Endothelial cell (in vitro differentiated cells): ENCODE results near the gene KIAA1958. TPM values are rescaled to one million over a fixed set of nuclear protein-coding genes. Genes with fewer than 3 reads are reported as not detected.

Experiments used
- DNase-seq: peaks from one replicate; pipeline ENCODE4 v3.0.0; 2021; ENCODE audit warnings: low spot score
- H3K27ac Mint-ChIP-seq: one replicate; pipeline ENCODE4 v1.8.0; 2021; ENCODE audit warnings: mixed read lengths, inconsistent platforms; ENCODE audit not compliant: unreplicated experiment
- H3K27me3 Mint-ChIP-seq: one replicate; pipeline ENCODE4 v1.8.0; 2021; ENCODE audit warnings: mild to moderate bottlenecking, moderate library complexity, mixed read lengths, inconsistent platforms; ENCODE audit not compliant: unreplicated experiment
- H3K36me3 Mint-ChIP-seq: one replicate; pipeline ENCODE4 v1.8.0; 2021; ENCODE audit warnings: mild to moderate bottlenecking, low read depth, mixed read lengths, inconsistent platforms; ENCODE audit not compliant: unreplicated experiment
- H3K4me1 Mint-ChIP-seq: one replicate; pipeline ENCODE4 v1.8.0; 2021; ENCODE audit warnings: mild to moderate bottlenecking, mixed read lengths, inconsistent platforms; ENCODE audit not compliant: unreplicated experiment
- H3K4me3 Mint-ChIP-seq: one replicate; pipeline ENCODE4 v1.8.0; 2021; ENCODE audit warnings: mild to moderate bottlenecking, mixed read lengths, inconsistent platforms; ENCODE audit not compliant: unreplicated experiment
- H3K9me3 Mint-ChIP-seq: one replicate; pipeline ENCODE4 v1.8.0; 2021; ENCODE audit warnings: mixed read lengths, inconsistent platforms; ENCODE audit not compliant: unreplicated experiment
- CTCF ChIP-seq: fragments of 200-600 bp; sonication (generic); IDR thresholded peaks from one replicate; pipeline ENCODE4 v1.5.0; 2021; ENCODE audit warnings: antibody characterized with exemption; ENCODE audit not compliant: unreplicated experiment
- total RNA-seq: library from RNA; stranded (reverse); fragmentation: NEBNext Ultra II Directional; extraction: Animal tissue kit (Norgen Biotek cat#: 25700); gene quantifications from one replicate; pipeline ENCODE4 v1.2.1, GENCODE V29; 2021; ENCODE audit not compliant: unreplicated experiment

The KIAA1958 gene
- total RNA-seq, 1 donor from 2014 or later = 15.1 TPM

GRCh38 chr9:112443200-112443599 is 43.4 kb upstream of the KIAA1958 start:
- no peak for TF ChIP-seq CTCF
- H3K4me1 Mint-ChIP-seq = no peaks in the 10 kb centered on the region
- no peak overlapping the region for H3K27ac Mint-ChIP-seq
- H3K27me3 Mint-ChIP-seq = no peaks in the 10 kb centered on the region
- DNase-seq = peak; percentile 9
- peaks cover 4% of the 10 kb centered on the region for H3K36me3 Mint-ChIP-seq
- no peak overlapping the region for H3K4me3 Mint-ChIP-seq
- H3K9me3 Mint-ChIP-seq = no peaks in the 10 kb centered on the region

GRCh38 chr9:112443636-112444035 is 43.0 kb upstream of the KIAA1958 start:
- H3K36me3 Mint-ChIP-seq = peaks cover 4% of the 10 kb centered on the region
- no peaks in the 10 kb centered on the region for H3K27me3 Mint-ChIP-seq
- no peak overlapping the region for H3K27ac Mint-ChIP-seq
- no peak overlapping the region for H3K4me3 Mint-ChIP-seq
- DNase-seq = no peak
- TF ChIP-seq CTCF = no peak
- no peaks in the 10 kb centered on the region for H3K9me3 Mint-ChIP-seq
- H3K4me1 Mint-ChIP-seq = no peaks in the 10 kb centered on the region

DNA sequence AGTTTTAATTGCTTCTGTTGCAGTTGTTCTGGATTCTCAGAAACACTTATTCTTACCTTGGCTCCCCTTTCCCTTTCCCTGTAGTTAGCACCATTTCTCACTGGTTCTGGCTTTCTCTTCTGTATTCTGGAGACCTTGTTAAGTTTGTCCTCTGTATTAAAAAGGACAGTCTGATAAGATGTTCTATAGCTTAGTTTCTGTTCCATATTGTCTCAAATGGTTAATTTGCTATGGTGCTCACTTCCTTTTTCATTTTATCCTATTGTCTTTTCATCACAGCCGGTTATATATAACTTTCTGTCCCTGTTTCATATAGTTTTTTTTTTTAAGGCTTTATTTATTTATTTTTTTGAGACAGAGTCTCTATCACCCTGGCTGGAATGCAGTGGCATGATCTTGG is 41.4 kb upstream of the KIAA1958 start:
- no peak for TF ChIP-seq CTCF
- Mint-ChIP-seq H3K36me3 (peaks cover 4% of the 10 kb centered on the region), H3K4me3 (no peak overlapping the region), H3K9me3 (no peaks in the 10 kb centered on the region), H3K4me1 (no peaks in the 10 kb centered on the region), H3K27me3 (no peaks in the 10 kb centered on the region), H3K27ac (no peak overlapping the region)
- DNase-seq = no peak

GRCh38 chr9:112446080-112446479 is 40.5 kb upstream of the KIAA1958 start:
- Mint-ChIP-seq H3K36me3 (peaks cover 2% of the 10 kb centered on the region), H3K9me3 (no peaks in the 10 kb centered on the region), H3K27ac (no peak overlapping the region), H3K4me3 (no peak overlapping the region), H3K27me3 (no peaks in the 10 kb centered on the region), H3K4me1 (no peaks in the 10 kb centered on the region)
- TF ChIP-seq CTCF = no peak
- DNase-seq = no peak

DNA sequence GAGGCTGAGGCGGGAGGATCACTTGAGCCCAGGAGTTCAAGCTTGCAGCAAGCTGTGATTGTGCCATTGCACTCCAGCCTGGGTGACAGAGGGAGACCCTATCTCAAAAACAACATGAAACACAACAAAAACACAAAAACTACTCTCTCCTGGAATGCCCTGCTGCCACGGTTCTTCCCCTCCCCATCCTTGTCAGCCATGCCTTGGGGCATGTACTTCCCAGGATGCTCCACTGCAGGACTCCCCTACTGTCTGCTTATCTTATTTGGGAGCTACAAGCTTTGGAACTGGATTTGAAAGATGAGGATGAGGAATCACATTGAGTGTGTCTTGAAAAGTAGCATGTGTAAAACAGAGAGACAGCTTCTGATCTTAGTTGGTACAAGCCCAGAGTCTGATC is 40.1 kb upstream of the KIAA1958 start:
- no peak for DNase-seq

More for the DNA sequence above, 40.1 kb upstream of the KIAA1958 start:
- no peak for TF ChIP-seq CTCF
- no peaks in the 10 kb centered on the region for H3K9me3 Mint-ChIP-seq
- H3K4me1 Mint-ChIP-seq = no peaks in the 10 kb centered on the region
- H3K27me3 Mint-ChIP-seq = no peaks in the 10 kb centered on the region
- no peaks in the 10 kb centered on the region for H3K36me3 Mint-ChIP-seq
- H3K4me3 Mint-ChIP-seq = no peak overlapping the region
- no peak overlapping the region for H3K27ac Mint-ChIP-seq
